HG03442 (cell line): ENCODE measurements around the gene DMPK.

Source experiments
- ATAC-seq: cut with Tn5 transposase; IDR thresholded peaks from one replicate; pipeline ENCODE4 v1.9.1; 2021; ENCODE audit warnings: mild to moderate bottlenecking, moderate library complexity; ENCODE audit not compliant: unreplicated experiment

Gene DMPK

DNA sequence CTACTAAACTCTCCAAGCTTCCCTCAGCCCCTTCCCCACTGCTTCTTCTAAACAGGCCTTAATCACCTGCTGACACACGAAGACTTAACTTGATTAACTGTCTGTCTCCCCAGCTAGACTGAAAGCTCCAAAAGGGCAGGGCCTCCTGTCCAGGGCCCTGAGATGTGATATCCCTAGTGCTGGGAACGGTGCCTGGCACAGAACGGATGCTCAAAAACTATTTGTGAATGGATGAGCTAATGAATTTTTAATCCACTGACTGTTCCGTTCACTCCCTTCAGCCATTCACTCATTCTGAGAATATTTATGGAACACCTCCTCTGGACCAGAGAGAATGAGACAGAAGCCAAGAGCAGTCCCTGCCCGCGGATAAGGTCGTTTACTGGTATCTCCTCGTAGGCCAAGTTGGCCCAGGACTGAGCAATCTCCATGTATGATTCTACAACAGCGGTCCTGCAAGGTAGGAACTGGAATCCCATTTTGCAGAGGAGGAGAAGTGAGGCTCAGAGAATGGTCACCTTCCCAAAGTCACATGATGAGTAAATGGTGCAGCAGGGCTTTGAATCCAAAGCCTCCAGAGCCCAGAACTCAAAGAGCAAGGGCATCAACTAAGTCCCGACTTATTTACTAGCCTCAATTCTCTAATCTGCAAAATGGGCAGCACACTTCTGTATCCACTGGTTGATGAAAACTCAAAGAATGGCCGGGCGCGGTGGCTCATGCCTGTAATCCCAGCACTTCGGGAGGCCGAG is 6.9 kb upstream of the DMPK start:
- ATAC-seq, result no peak

DNA sequence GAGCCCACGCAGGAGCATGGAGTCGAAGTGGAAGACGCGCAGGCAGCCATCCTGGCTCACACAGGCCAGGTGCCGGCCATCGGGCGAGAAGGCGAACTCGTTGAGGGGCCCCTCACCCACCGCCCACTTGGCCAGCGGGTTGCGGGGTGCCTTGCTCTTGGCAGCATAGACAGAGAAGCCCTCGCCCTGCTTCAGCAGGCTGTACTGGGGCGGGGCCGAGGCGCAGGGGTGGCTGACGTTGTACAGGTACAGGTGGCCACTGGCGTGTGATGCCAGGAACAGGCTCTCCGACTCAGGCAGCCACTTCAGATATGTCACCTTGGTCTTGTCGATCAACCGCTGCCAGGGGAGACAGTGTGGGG is 4.2 kb upstream of the DMPK start:
- ATAC-seq, result no peak

- ATAC-seq, result no peak
Measured at GRCh38 chr19:45785781-45786532, 3.7 kb upstream of the DMPK start.

GRCh38 chr19:45785097-45785496 is 2.8 kb upstream of the DMPK start:
- no peak for ATAC-seq

- ATAC-seq, result no peak
Measured at GRCh38 chr19:45784096-45784495, 1.8 kb upstream of the DMPK start.

DNA sequence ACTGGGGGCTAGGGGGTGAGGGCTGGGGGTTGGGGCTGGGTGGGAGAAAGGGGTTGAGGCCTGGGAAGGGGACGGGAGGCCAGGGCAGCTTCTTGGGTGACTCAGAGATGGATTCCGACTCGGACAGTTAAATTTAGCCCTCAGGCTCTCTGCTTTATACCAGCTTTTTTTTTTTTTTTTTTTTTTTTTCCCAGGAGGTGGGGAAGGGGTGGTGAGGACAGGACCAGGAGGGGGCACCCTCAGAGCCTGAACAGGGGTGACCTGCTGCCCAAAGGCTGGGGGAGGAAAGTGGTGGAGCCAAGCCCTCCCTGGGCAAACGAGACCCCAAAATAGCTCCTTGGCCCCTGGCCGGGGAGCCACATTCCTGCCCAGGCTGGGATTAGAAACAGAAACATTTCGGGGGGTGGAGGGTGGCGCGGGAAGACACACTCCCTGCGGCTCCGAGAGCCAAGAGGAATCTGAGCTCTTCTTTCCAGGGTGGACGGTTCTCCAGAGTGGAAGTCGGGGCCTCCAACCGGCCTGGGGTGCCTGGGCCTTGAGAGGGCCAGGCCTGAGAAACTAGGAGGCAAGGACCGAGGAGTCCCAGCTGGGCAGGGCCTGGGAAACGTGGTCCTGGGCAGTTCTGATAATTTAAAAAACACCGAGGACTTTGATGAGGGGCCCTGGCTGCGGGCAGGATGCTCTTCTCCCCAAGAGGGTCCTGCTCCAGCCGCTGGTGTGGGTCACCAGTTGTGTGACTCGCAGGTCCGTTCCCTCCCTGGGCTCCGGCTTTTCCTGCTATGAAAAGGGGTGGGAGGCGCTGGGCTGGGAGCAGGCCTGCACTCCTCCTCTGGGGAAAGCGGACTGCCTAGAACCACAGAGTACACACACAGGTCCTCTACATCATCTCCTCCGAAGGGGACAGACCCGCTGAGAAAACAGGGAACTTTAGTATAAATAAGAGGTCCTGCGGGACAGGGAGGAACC is 813 bp upstream of the DMPK start:
- ATAC-seq, result no peak

GRCh38 chr19:45781214-45782161 is 802 bp downstream of the DMPK start:
- ATAC-seq, result no peak

GRCh38 chr19:45780448-45781213 is 1.7 kb downstream of the DMPK start:
- no peak for ATAC-seq

DNA sequence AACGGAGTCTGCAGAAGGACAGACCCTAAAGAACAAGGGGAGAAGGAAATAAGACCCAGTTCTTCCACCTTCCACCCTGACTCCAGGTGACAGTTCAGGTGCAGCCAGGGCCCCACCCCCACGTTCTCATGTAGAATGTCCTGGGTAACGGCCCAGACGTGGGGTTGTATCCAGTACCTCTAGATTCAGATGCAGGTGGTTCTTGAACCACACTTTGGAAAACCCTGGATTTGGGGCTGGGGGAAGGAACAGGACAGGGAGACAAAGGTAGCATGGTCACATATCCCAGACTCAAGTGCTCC is 2.2 kb downstream of the DMPK start:
- ATAC-seq, result no peak

DNA sequence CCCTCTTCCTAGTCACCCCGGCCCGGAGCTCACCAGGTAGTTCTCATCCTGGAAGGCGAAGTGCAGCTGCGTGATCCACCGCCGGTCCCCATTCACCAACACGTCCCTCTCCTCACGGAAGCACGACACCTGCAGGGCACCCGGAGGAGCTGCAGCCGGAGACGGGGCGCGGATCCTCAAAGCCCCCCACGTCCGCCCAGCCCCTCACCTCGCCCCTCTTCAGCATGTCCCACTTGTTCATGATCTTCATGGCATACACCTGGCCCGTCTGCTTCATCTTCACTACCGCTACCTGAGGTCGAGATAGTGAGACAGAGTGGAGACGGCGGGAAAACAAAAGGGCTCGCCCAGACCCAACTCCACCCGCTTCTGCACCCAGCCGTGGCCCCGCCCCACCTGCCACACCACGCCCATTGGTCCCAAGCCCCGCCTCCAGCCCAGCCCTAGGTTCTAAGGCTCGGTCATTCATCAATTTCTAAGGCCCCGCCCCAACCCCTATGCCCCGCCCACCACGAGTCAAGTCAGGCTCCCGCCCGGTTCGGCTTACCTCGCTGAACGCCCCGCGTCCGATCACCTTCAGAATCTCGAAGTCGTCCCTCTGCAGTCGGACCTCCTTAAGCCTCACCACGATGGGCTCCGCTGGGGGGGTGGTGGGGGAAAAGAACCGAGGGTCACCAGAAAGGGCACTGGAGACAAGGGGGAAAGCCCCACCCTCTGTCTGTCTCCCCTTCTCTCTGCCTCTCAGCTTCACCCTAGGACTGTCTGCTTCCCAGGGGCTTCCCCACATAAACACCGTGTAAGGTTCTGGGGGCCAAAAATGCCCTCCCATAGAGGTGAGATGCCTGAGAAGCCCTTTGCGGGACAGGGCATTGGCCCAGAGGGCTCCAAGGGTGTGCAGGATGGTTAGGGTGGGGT is 2.8 kb downstream of the DMPK start:
- ATAC-seq, result peak; percentile 51

- no peak for ATAC-seq
Measured at GRCh38 chr19:45778010-45778661, 4.2 kb downstream of the DMPK start.

- no peak for ATAC-seq
Measured at GRCh38 chr19:45777395-45777961, 4.8 kb downstream of the DMPK start.

DNA sequence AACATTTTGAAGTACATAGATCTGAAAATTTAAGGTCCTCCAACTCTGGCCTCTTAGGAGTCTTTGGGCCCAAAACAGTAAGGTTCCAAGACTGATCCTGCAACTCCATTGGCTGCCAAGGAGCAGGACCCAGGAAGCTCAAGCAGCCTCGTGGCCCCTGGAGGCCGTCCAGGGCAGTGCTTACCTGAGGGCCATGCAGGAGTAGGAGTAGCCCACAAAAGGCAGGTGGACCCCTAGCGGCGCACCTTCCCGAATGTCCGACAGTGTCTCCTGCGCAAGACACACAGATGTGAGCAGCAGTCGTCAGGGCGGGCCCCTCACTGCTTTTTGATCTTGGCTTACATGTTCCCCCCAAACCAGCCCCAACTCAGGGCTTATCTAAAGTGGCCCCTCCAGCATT is 7.5 kb downstream of the DMPK start:
- no peak for ATAC-seq

GRCh38 chr19:45773384-45773783 is 8.9 kb downstream of the DMPK start:
- no peak for ATAC-seq

- no peak for ATAC-seq
Measured at GRCh38 chr19:45772912-45773311, 9.4 kb downstream of the DMPK start.

DNA sequence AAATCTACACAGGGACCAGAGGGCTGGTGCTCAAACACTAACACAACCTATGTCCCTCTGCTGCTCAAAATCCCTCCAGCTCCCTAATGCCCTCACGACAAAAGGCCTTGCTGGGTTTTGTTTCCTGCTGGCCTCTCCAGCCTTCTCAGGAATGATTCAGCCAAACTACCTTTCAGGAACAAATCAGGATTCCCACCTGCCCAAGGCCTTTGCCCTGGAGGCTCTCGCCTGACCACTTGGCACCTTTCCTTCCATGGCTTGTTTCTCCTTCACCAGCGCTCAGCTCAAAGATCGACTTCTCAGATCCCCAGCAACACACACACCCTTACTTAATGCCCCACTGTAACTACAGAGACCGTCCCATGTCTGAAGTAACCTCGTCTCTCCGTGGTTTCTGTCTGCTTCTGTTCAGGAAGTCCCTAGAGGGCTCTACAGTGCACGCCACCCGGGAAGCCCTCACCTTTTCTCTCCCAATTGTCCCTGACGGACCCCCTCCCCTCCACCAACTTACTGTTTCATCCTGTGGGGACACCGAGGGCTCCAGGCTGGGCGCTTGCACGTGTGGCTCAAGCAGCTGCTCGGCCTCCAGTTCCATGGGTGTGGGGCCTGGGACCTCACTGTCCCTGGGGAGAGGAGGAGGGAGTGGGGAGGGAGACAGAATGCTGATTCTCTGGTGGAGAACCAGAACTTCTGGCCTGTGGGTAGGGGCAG is 10.0 kb downstream of the DMPK start:
- ATAC-seq, result no peak

DNA sequence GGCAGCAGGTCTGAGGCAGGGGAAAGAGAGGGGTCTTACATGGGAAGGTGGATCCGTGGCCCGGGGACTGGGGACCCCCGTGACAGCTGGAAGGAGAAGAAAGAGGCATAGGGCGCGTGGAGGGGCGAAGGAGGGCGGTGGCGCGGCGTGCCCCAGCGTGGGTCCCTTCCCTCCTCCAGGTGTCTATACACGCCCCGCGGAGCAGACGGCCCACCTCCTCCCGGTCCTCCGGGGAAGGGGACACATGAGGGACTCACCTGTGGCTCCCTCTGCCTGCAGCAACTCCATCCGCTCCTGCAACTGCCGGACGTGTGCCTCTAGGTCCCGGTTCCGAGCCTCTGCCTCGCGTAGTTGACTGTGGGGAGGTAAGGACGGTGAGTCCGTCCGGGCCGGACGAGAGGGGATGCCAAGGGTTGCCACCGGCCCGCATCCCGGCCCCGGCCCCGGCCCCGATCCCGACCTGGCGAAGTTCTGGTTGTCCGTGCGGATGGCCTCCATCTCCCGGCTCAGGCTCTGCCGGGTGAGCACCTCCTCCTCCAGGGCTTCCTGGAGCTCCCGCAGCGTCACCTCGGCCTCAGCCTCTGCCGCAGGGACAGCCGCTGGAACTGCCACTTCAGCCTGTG is 10.9 kb downstream of the DMPK start:
- no peak for ATAC-seq
